SK-N-SH treated with all-trans-retinoic acid at 6 μM for 48 hours (cell line): ENCODE results near the gene GALNTL6.

Experiments
- ATAC-seq: fragments of 200-7000 bp; cut with Tn5 transposase; 3 replicates; pipeline ENCODE4 v1.9.1; 2020; ENCODE audit warnings: mild to moderate bottlenecking, moderate library complexity
- ARNTL ChIP-seq: fragments of 450-650 bp; formaldehyde crosslinking; IDR thresholded peaks from 2 replicates; pipeline ENCODE4 v1.5.0; 2020; ENCODE audit warnings: low read depth, mild to moderate bottlenecking, moderate library complexity, borderline replicate concordance
- BACH2 ChIP-seq: fragments of 250-450 bp; sonication (Bioruptor Pico); IDR thresholded peaks from 2 replicates; pipeline ENCODE4 v1.9.0; 2021; ENCODE audit warnings: mild to moderate bottlenecking, borderline replicate concordance
- CSDC2 ChIP-seq: fragments of 250-450 bp; sonication (Bioruptor Pico); IDR thresholded peaks from 2 replicates; pipeline ENCODE4 v1.5.0; 2020; ENCODE audit warnings: mild to moderate bottlenecking, moderate library complexity
- GLIS3 ChIP-seq: fragments of 250-450 bp; sonication (Bioruptor Pico); IDR thresholded peaks from 2 replicates; pipeline ENCODE4 v1.5.0; 2020; ENCODE audit warnings: mild to moderate bottlenecking, moderate library complexity
- ISL1 ChIP-seq: fragments of 250-450 bp; sonication (Bioruptor Pico); IDR thresholded peaks from 2 replicates; pipeline ENCODE4 v2.1.2; 2022; ENCODE audit warnings: mild to moderate bottlenecking, moderate library complexity
- OSR1 ChIP-seq: fragments of 250-450 bp; sonication (Bioruptor Pico); IDR thresholded peaks from 2 replicates; pipeline ENCODE4 v1.8.0; 2022; ENCODE audit warnings: moderate library complexity, mild to moderate bottlenecking, inconsistent platforms
- PPARA ChIP-seq: fragments of 250-450 bp; sonication (Bioruptor Pico); IDR thresholded peaks from 2 replicates; pipeline ENCODE4 v1.5.0; 2020; ENCODE audit warnings: mild to moderate bottlenecking, borderline replicate concordance
- RARB ChIP-seq: fragments of 250-450 bp; sonication (Bioruptor Pico); IDR thresholded peaks from 2 replicates; pipeline ENCODE4 v1.8.0; 2021; ENCODE audit warnings: mild to moderate bottlenecking, moderate library complexity
- SNAI2 ChIP-seq: fragments of 250-450 bp; sonication (Bioruptor Pico); IDR thresholded peaks from 2 replicates; pipeline ENCODE4 v1.5.0; 2020; ENCODE audit warnings: mild to moderate bottlenecking, moderate library complexity
- TCF4 ChIP-seq: fragments of 250-450 bp; sonication (Bioruptor Pico); IDR thresholded peaks from 2 replicates; pipeline ENCODE4 v1.8.0; 2021; ENCODE audit warnings: mild to moderate bottlenecking, moderate library complexity, borderline replicate concordance
- TOX ChIP-seq: fragments of 250-450 bp; sonication (Bioruptor Pico); IDR thresholded peaks from 2 replicates; pipeline ENCODE4 v1.8.0; 2021; ENCODE audit warnings: mild to moderate bottlenecking, moderate library complexity, borderline replicate concordance
- ZC3H10 ChIP-seq: fragments of 250-450 bp; sonication (Bioruptor Pico); IDR thresholded peaks from 2 replicates; pipeline ENCODE4 v1.5.1; 2021; ENCODE audit warnings: mild to moderate bottlenecking, moderate library complexity
- ZFP3 ChIP-seq: fragments of 250-450 bp; sonication (Bioruptor Pico); IDR thresholded peaks from 2 replicates; pipeline ENCODE4 v1.5.0; 2020; ENCODE audit warnings: mild to moderate bottlenecking, moderate library complexity
- ZFP30 ChIP-seq: fragments of 450-650 bp; formaldehyde crosslinking; IDR thresholded peaks from 2 replicates; pipeline ENCODE4 v1.5.0; 2022; ENCODE audit warnings: mild to moderate bottlenecking, moderate library complexity
- ZNF565 ChIP-seq: fragments of 450-650 bp; formaldehyde crosslinking; conservative IDR thresholded peaks from 2 replicates; pipeline ENCODE4 v1.5.0; 2020; ENCODE audit warnings: low read depth, mild to moderate bottlenecking, moderate library complexity
- ZNF70 ChIP-seq: fragments of 450-650 bp; formaldehyde crosslinking; IDR thresholded peaks from 2 replicates; pipeline ENCODE4 v1.5.0; 2020; ENCODE audit warnings: mild to moderate bottlenecking, moderate library complexity
- ZNF8 ChIP-seq: fragments of 450-650 bp; formaldehyde crosslinking; IDR thresholded peaks from 2 replicates; pipeline ENCODE4 v1.5.0; 2020; ENCODE audit warnings: mild to moderate bottlenecking, moderate library complexity
- TF ChIP-seq, protein P1 (sequence below): fragments of 250-450 bp; sonication (Bioruptor Pico); IDR thresholded peaks from 2 replicates; pipeline ENCODE4 v1.5.1; 2020; ENCODE audit warnings: low read depth, mild to moderate bottlenecking, moderate library complexity
- TF ChIP-seq, protein P2 (sequence below): fragments of 250-450 bp; sonication (Bioruptor Pico); IDR thresholded peaks from 2 replicates; pipeline ENCODE4 v1.5.1; 2021; ENCODE audit warnings: mild to moderate bottlenecking, moderate library complexity
- TF ChIP-seq, protein P3 (sequence below): fragments of 250-450 bp; sonication (Bioruptor Pico); IDR thresholded peaks from 2 replicates; pipeline ENCODE4 v1.5.0; 2020; ENCODE audit warnings: mild to moderate bottlenecking, moderate library complexity
- TF ChIP-seq, protein P4 (sequence below): fragments of 250-450 bp; sonication (Bioruptor Pico); IDR thresholded peaks from 2 replicates; pipeline ENCODE4 v1.8.0; 2020; ENCODE audit warnings: mild to moderate bottlenecking, moderate library complexity, borderline replicate concordance
- TF ChIP-seq, protein P5 (sequence below): fragments of 250-450 bp; sonication (Bioruptor Pico); IDR thresholded peaks from 2 replicates; pipeline ENCODE4 v1.8.0; 2021; ENCODE audit warnings: low read depth, mild to moderate bottlenecking, moderate library complexity, borderline replicate concordance

GALNTL6 gene

DNA sequence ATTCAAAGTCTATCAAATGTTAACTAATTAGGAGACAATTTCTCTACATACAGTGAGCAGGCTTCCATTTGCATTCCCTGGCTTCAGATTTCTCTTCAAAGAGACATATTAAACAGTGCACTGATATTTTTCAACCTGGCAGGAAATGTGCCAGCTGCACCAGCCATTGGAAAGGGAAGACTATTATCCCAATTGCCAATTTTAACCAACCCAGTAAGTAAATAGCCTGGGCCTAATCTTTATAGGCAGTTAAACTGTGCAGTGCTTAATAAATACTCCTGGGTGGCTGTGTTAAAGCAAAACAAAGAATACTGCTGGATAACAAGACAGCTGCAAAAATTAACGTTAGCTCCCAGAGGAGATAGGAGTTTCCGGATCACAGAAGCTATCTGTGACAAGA is 1243.5 kb downstream of the GALNTL6 start:
- TF ChIP-seq RARB (CRISPR knock-in tag) (no peak), CSDC2 (CRISPR knock-in tag) (no peak), ARNTL (CRISPR knock-in tag) (no peak), ZFP30 (CRISPR knock-in tag) (no peak), PPARA (CRISPR knock-in tag) (no peak), ZNF565 (CRISPR knock-in tag) (no peak), TCF4 (CRISPR knock-in tag) (no peak), ISL1 (CRISPR knock-in tag) (no peak), ZC3H10 (CRISPR knock-in tag) (no peak), GLIS3 (no peak), BACH2 (CRISPR knock-in tag) (no peak), OSR1 (no peak), ZFP3 (CRISPR knock-in tag) (no peak), ZNF8 (no peak), SNAI2 (CRISPR knock-in tag) (no peak)
- TF ChIP-seq, protein P1, sequence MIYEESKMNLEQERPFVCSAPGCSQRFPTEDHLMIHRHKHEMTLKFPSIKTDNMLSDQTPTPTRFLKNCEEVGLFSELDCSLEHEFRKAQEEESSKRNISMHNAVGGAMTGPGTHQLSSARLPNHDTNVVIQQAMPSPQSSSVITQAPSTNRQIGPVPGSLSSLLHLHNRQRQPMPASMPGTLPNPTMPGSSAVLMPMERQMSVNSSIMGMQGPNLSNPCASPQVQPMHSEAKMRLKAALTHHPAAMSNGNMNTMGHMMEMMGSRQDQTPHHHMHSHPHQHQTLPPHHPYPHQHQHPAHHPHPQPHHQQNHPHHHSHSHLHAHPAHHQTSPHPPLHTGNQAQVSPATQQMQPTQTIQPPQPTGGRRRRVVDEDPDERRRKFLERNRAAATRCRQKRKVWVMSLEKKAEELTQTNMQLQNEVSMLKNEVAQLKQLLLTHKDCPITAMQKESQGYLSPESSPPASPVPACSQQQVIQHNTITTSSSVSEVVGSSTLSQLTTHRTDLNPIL (CRISPR knock-in tag) = no peak
- TF ChIP-seq, protein P2, sequence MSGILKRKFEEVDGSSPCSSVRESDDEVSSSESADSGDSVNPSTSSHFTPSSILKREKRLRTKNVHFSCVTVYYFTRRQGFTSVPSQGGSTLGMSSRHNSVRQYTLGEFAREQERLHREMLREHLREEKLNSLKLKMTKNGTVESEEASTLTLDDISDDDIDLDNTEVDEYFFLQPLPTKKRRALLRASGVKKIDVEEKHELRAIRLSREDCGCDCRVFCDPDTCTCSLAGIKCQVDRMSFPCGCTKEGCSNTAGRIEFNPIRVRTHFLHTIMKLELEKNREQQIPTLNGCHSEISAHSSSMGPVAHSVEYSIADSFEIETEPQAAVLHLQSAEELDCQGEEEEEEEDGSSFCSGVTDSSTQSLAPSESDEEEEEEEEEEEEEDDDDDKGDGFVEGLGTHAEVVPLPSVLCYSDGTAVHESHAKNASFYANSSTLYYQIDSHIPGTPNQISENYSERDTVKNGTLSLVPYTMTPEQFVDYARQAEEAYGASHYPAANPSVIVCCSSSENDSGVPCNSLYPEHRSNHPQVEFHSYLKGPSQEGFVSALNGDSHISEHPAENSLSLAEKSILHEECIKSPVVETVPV = no peak
- TF ChIP-seq, protein P3, sequence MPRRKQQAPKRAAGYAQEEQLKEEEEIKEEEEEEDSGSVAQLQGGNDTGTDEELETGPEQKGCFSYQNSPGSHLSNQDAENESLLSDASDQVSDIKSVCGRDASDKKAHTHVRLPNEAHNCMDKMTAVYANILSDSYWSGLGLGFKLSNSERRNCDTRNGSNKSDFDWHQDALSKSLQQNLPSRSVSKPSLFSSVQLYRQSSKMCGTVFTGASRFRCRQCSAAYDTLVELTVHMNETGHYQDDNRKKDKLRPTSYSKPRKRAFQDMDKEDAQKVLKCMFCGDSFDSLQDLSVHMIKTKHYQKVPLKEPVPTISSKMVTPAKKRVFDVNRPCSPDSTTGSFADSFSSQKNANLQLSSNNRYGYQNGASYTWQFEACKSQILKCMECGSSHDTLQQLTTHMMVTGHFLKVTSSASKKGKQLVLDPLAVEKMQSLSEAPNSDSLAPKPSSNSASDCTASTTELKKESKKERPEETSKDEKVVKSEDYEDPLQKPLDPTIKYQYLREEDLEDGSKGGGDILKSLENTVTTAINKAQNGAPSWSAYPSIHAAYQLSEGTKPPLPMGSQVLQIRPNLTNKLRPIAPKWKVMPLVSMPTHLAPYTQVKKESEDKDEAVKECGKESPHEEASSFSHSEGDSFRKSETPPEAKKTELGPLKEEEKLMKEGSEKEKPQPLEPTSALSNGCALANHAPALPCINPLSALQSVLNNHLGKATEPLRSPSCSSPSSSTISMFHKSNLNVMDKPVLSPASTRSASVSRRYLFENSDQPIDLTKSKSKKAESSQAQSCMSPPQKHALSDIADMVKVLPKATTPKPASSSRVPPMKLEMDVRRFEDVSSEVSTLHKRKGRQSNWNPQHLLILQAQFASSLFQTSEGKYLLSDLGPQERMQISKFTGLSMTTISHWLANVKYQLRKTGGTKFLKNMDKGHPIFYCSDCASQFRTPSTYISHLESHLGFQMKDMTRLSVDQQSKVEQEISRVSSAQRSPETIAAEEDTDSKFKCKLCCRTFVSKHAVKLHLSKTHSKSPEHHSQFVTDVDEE (CRISPR knock-in tag) = no peak
- TF ChIP-seq, protein P4, sequence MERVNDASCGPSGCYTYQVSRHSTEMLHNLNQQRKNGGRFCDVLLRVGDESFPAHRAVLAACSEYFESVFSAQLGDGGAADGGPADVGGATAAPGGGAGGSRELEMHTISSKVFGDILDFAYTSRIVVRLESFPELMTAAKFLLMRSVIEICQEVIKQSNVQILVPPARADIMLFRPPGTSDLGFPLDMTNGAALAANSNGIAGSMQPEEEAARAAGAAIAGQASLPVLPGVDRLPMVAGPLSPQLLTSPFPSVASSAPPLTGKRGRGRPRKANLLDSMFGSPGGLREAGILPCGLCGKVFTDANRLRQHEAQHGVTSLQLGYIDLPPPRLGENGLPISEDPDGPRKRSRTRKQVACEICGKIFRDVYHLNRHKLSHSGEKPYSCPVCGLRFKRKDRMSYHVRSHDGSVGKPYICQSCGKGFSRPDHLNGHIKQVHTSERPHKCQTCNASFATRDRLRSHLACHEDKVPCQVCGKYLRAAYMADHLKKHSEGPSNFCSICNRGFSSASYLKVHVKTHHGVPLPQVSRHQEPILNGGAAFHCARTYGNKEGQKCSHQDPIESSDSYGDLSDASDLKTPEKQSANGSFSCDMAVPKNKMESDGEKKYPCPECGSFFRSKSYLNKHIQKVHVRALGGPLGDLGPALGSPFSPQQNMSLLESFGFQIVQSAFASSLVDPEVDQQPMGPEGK (CRISPR knock-in tag) = no peak
- no peak for ATAC-seq

DNA sequence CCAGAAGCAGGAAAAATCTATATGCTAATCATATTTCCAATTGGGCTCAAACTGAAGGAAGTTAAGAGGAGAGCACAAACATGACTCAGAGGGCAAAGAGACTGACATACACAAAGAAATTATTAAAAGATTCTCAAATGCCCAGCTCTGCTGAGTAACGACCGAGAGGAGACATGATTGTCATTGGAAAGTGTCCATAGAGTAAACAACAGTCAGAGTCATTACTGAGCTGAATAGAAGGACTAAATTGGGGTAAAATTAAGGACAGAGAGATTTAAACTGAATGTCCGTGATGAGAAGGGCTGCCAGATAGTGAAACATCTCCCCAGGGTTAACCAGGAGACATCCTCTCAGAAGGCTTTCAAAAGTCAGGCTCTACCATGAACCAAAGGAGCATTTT is 1244.2 kb downstream of the GALNTL6 start:
- TF ChIP-seq BACH2 (CRISPR knock-in tag) = no peak
- TF ChIP-seq ISL1 (CRISPR knock-in tag) = no peak
- TF ChIP-seq, protein P5, sequence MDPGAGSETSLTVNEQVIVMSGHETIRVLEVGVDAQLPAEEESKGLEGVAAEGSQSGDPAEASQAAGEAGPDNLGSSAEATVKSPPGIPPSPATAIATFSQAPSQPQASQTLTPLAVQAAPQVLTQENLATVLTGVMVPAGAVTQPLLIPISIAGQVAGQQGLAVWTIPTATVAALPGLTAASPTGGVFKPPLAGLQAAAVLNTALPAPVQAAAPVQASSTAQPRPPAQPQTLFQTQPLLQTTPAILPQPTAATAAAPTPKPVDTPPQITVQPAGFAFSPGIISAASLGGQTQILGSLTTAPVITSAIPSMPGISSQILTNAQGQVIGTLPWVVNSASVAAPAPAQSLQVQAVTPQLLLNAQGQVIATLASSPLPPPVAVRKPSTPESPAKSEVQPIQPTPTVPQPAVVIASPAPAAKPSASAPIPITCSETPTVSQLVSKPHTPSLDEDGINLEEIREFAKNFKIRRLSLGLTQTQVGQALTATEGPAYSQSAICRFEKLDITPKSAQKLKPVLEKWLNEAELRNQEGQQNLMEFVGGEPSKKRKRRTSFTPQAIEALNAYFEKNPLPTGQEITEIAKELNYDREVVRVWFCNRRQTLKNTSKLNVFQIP (CRISPR knock-in tag) = no peak
- no peak for TF ChIP-seq OSR1
- no peak for TF ChIP-seq TCF4 (CRISPR knock-in tag)
- ATAC-seq = no peak

DNA sequence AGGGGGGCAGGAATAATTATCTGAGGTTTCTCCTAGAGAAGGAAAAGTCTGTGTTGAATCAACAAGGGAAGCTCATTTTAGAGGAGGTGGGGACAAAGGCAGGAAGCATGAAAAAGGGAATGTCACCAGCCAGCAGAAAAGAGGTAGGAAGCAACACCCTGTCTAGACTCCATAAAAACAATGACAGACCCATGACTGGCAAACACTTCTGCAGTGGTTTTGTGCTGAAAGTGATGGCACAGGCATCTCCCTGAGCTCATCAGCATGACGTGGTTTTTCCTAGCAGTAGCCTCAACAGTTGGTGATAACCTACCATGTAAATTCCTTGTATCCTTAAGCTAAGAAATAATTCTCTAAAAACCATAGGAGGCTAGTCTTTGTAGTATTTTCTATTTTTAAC is 1244.7 kb downstream of the GALNTL6 start:
- no peak for TF ChIP-seq ZNF8
- ATAC-seq = no peak

DNA sequence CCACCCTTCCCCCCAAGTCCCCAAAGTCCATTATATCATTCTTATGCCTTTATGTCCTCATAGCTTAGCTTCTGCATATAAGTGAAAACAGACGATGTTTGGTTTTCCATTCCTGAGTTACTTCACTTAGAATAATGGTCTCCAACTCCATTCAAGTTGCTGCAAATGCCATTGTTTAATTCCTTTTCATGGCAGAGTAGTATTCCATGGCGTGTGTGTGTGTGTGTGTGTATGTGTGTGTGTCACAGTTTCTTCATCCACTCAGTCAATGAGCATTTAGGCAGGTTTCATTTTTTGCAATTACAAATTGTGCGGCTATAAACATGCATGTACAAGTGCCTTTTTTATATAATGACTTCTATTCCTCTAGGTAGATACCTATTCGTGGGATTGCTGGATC is 1248.0 kb downstream of the GALNTL6 start:
- TF ChIP-seq, protein P4 (CRISPR knock-in tag) = no peak
- TF ChIP-seq TCF4 (CRISPR knock-in tag) = no peak
- no peak for TF ChIP-seq ARNTL (CRISPR knock-in tag)
- TF ChIP-seq TOX (CRISPR knock-in tag) = no peak
- no peak for TF ChIP-seq ISL1 (CRISPR knock-in tag)
- no peak for TF ChIP-seq GLIS3
- no peak for TF ChIP-seq BACH2 (CRISPR knock-in tag)
- TF ChIP-seq OSR1 = no peak
- no peak for TF ChIP-seq ZNF70 (CRISPR knock-in tag)
- TF ChIP-seq SNAI2 (CRISPR knock-in tag) = no peak
- TF ChIP-seq, protein P1 (CRISPR knock-in tag) = no peak
- TF ChIP-seq, protein P2 = no peak
- ATAC-seq = no peak
